Neural cell (in vitro differentiated cells): Measurements from ENCODE around the gene SLC36A4.
A peak's percentile ranks its signal among the peaks of the same experiment; 100 is the strongest.

Source experiments
- CTCF ChIP-seq: fragments of 450-650 bp; IDR thresholded peaks from 2 replicates; pipeline ENCODE4 v1.5.1; 2014; ENCODE audit warnings: antibody characterized with exemption, mild to moderate bottlenecking, moderate library complexity; ENCODE audit not compliant: poor library complexity, severe bottlenecking
- EP300 ChIP-seq: fragments of 450-650 bp; conservative IDR thresholded peaks from 2 replicates; pipeline ENCODE4 v1.6.1; 2014; ENCODE audit warnings: antibody characterized with exemption, mild to moderate bottlenecking, moderate library complexity; ENCODE audit not compliant: poor library complexity, severe bottlenecking
- EZH2 ChIP-seq: fragments of 200-600, 300-800 bp; shearing (Covaris generic), sonication (generic); IDR thresholded peaks from 2 replicates; pipeline ENCODE4 v1.6.1; 2014; ENCODE audit warnings: antibody characterized with exemption, low read length, borderline replicate concordance, mild to moderate bottlenecking; ENCODE audit not compliant: insufficient read depth, poor library complexity, severe bottlenecking
- POLR2AphosphoS5 ChIP-seq: IDR thresholded peaks from 2 replicates; pipeline ENCODE4 v1.6.1; 2012
- RAD21 ChIP-seq: fragments of 450-650 bp; conservative IDR thresholded peaks from 2 replicates; pipeline ENCODE4 v1.6.1; 2014; ENCODE audit warnings: antibody characterized with exemption, mild to moderate bottlenecking, moderate library complexity
- REST ChIP-seq: IDR thresholded peaks from 2 replicates; pipeline ENCODE4 v1.6.1; 2012; ENCODE audit warnings: borderline replicate concordance
- SMC3 ChIP-seq: fragments of 450-650 bp; conservative IDR thresholded peaks from 2 replicates; pipeline ENCODE4 v1.6.1; 2014; ENCODE audit warnings: antibody characterized with exemption, mild to moderate bottlenecking, moderate library complexity; ENCODE audit not compliant: poor library complexity
- TAF1 ChIP-seq: IDR thresholded peaks from 2 replicates; pipeline ENCODE4 v1.6.1; 2012; ENCODE audit warnings: low read depth

GRCh38 chr11:93236741-93237675 lies 39.2 kb upstream of the SLC36A4 start:
- TF ChIP-seq EZH2 (no peak), POLR2AphosphoS5 (no peak), CTCF (peak; percentile 70), REST (no peak), RAD21 (peak; percentile 55), EP300 (no peak), SMC3 (peak; percentile 59), TAF1 (no peak)
